NCI-H748 treated with DMSO at 0.1 percent for 48 hours (cell line): ENCODE data around the gene GRB10.
A peak's percentile ranks its signal among the peaks of the same experiment; 100 is the strongest.

Source experiments
- DNase-seq: peaks from one replicate; lab custom pipeline; 2025; lab: John Stamatoyannopoulos, UW

GRB10 gene

GRCh38 chr7:50782375-50783208 is at the start of gene GRB10:
TSS of gene GRB10 (minus strand) at chr7:50782896. CDS start at chr7:50732322, 50,574 bp downstream.
- peak; percentile 46 for DNase-seq

- no peak for DNase-seq
Measured at GRCh38 chr7:50828801-50829200, 46.1 kb upstream of the GRB10 start.

DNA sequence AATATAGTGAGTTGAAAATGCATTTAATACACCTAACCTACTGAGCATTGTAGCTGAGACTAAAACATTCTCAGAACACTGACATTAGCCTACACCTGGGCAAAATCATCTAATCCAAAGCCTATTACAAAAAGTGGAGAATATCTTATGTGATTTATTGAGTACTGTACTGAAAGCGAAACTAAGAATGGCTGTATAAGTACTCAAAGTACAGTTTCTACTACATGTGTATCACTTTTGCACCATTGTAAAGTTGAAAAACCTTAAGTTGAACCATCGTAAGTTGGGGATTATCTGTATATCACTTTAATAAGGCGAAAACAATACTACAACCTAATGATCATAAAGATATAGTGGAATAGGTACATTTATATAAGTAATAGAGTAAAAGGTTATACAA is 45.4 kb upstream of the GRB10 start:
- no peak for DNase-seq

- DNase-seq: no peak
Measured at GRCh38 chr7:50827281-50827680, 44.6 kb upstream of the GRB10 start.

DNA sequence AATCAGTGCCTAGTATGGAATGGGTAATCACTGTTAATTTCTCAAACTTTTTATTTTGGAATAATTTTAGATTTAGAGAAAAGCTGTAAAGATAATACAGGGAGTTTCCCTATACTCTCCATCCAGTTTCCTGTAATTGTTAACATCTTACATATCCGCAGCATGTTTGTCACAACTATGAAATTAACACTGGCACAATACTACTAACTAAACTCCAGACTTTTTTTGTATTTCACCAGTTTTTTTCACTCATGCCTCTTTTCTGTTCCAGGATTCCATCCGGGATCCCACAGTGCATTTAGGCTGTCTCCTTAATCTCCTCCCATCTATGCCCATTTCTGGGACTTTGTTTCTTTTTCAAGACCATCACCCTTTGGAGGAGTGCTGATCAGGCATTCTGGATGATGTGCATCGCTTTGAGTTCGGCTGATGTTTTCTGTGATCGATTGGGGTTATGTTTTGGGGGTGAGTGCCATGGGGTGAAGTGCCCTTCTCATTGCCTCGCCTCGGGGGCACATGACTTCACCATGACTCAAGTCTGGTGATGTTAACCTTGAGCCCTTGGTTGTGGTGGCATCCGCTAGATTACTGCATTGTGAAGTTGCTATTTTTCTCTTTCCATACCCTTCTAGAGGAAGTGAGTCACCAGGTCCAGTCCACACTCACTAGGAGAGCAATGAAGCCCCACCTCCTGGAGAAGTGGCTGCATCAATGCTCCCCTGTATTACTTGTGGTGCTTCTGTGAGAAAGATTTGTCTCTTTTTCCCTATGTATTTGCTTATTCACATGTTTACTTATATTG is 43.9 kb upstream of the GRB10 start:
- DNase-seq: no peak

DNA sequence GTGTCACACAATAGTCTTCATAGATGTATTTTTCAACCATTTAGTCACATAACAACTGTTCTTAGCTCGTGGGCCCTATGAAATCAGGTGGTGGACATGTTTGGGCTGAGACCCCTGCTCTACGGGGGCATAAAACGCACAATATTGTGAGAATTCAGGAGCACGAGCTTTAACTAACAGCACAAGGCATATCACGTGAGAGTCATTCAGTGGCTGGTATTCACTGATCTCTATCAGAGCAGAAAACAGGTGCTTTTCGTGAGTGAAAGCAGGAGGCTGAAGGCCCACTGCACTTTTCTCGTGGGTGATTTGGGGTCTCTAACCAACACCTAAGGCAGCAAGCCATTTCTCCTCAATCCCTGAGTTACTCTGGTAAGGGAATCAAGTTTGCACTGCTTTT is 42.8 kb upstream of the GRB10 start:
- no peak for DNase-seq

- no peak for DNase-seq
Measured at GRCh38 chr7:50824882-50825281, 42.2 kb upstream of the GRB10 start.

DNA sequence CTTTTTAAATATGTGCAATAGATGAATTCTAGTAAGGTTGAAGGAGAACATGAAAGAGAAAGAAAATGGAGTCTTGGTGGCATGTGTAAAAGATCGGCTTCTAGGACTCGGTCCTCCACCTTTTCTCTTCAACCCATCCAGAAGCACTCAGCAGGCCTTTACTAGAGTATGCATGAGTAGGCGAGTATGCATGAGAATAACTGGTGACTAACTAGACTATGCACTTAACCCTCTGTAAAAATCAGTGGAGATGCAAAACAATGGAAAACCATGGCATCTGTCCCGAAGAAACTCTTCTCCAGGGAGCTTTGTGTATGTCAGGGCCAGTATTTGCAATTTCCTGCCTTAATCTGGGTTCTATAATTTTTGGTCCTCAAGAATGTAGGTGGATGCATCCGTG is 40.0 kb upstream of the GRB10 start:
- no peak for DNase-seq

DNA sequence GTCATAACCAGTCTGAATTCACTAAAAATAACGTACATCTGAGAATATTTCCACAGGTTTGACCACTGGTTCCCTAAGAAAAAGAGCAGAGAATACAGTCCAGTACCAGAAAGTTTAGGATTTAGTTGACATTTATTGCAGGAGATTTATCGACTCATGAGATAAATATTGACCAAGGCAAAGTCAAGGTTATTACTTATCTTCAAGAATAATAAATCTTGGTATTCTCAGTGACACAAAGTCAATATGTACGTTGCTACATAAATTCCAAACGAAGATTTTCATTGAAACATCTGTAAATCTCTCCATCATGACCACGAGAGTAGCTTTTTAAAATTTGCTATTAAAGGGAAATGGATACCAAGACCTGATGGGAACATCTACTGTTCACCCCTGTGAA is 39.4 kb upstream of the GRB10 start:
- DNase-seq: no peak

- DNase-seq: no peak
Measured at GRCh38 chr7:50821457-50822008, 38.8 kb upstream of the GRB10 start.

DNA sequence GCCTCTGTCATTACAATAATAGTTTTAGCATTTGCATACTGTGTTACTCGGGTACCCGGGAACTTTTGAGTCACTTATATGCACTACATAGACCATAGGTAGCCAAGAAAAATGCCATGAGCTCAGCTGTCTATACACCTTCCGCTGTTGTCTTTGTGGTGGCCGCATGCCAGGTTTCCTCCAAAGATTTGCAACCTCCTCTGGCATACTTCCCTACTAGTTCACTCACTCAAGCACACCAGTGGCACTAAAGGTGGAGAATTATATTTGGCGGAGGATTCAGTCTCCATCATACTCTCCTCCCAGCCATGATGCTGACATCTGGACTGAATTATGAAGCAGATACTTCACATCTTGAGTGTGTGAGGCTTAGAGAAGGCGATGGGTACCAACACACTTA is 35.6 kb upstream of the GRB10 start:
- no peak for DNase-seq

DNA sequence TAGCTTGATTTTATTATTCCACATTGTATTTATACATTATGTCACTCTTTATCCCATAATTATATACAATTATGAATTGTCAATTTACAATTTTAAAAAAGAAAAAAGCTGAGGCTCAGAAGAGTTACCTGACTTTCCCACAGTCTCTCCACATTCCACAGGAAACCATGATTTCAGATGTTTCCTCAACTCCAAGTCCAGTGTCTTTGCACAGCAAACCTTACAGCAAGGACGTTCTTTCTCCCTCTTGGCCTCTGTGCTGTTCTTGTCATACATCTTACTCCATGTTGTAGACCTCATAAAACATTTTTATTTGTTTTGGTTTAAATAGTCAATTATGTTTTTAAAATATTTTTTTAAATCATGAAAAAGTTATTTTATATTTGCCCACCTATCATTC is 34.9 kb upstream of the GRB10 start:
- no peak for DNase-seq

- DNase-seq: no peak
Measured at GRCh38 chr7:50815138-50815537, 32.4 kb upstream of the GRB10 start.

DNA sequence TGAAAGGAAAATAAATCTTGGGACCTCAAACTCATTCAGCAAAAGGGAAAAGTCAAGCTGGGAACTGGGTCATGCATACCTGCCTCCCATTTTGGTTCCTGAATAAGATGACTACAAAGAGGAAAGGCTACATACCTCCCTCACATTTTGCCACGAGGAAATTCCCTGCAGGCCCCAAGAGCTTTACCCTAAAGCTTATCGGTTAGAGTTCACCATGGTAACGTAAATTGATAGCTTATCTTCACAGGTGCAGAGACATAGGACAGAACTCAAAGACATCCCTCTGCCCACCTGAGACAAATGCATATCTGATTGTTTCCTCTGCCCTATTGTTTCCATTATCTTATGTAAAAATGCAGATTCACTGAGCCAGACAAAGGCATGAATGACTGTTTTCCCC is 31.5 kb upstream of the GRB10 start:
- no peak for DNase-seq

GRCh38 chr7:50812841-50813475 is 30.3 kb upstream of the GRB10 start:
- no peak for DNase-seq

- DNase-seq: no peak
Measured at GRCh38 chr7:50812094-50812493, 29.4 kb upstream of the GRB10 start.

- DNase-seq: no peak
Measured at GRCh38 chr7:50808282-50808888, 25.7 kb upstream of the GRB10 start.

DNA sequence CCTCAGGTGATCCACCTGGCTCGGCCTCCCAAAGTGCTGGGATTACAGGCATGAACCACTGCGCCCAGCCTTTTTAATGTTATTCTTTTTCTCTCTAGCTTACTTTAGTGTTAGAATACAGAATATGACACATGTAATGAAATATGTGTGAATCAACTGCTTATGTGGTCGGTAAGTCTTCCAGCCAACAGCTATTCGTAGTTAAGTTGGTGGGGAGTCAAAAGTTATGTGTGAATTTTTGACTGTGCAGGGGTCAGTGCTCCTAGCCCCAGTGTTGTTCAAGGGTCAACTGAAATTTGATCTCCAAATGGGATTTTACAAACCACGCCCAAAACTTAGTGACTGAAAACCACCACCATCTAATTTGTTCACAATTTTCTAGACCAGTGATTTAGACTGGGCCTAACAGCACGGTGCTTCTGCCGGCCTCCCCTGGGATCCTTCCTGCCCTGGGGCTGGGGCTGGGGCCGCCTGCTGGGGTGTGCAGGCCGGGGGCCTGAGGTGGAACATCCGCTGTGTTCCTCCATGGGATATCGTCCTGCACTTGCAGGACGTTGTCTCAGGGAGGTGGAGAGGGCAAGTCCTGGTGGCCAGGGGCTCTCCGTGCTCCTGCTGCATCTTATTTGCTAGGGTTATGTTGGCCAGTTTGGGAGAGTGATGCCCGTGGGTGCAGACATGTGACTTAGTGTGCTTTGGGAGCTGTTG is 24.5 kb upstream of the GRB10 start:
- no peak for DNase-seq

DNA sequence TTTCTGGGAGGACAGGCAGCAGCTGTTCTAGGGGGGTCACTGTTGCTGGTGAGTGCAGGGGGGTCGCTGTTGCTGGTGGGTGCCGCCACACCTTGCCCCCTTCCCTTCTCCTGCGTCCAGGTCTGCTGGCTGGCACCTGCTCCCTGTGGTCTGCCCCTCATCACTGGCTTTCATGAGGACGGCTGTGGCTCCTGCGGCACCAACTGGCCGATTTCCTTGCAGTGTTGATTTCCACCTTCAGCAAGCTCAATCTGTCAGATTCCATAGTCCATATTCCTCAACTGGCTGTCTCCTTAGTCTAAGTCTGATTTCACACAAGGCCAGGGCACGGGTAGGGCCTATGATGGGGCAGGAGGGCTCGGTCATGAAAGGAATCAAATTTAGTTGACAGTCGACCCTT is 23.4 kb upstream of the GRB10 start:
- DNase-seq: no peak

DNA sequence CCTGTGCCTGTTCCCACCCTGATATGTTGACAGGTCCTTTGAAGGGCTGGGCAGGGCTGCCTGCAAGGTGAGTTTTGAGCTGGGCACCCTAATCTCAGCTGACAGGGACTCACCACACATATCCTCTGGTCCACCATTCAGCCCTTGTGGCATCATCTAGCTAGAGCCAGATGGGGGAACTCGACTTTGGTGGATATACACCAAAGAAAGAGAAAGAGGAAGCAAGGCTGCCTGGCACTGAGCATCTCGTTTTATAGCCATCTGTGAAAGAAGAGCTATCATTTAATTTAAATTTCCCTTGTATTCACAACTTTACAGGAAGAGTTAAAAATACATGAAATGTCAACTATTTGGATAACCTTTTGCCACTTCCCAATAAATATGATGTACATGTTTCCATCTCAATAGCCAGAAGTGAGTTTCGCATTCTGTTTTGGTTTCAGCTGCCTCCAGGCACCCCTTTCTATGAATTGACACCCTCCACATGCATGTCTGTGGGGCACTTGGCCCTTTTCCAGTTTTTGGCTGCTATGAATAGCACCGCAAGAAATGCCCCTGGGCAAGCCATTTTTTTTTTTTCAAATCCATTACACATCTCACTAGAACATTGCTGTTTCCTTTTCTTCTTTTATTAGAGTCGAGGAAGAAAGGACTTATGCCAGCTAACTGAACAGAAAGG is 22.9 kb upstream of the GRB10 start:
- DNase-seq: no peak
